Lung (tissue), 12 donors: ENCODE data around the gene UNC5C. TPM values are rescaled to one million over a fixed set of nuclear protein-coding genes. Genes with fewer than 3 reads are reported as not detected.

Experiments
- ATAC-seq: fragments of 200-7000 bp; cut with Tn5 transposase; one replicate; pipeline ENCODE4 v1.9.1; 2020; ENCODE audit warnings: moderate number of reproducible peaks; ENCODE audit not compliant: insufficient read depth, low FRiP score
- DNase-seq, 3 donors: peaks; one replicate each; pipeline ENCODE4 v3.0.0-alpha.2; 2013 to 2017
- H3K27ac ChIP-seq, 2 donors: one replicate each; pipeline ENCODE4 v1.5.1; 2013; ENCODE audit warnings: mild to moderate bottlenecking in 2 of 2, moderate library complexity in 2 of 2, control low read depth in 1 of 2, inconsistent platforms in 1 of 2, low read depth in 1 of 2, low read length in 1 of 2
- H3K27me3 ChIP-seq, 3 donors: one replicate each; pipeline ENCODE4 v1.5.1; 2013; ENCODE audit warnings: low read length in 2 of 3; ENCODE audit not compliant: control insufficient read depth in 3 of 3, insufficient read depth in 3 of 3
- H3K36me3 ChIP-seq, 4 donors: one replicate each; pipeline ENCODE4 v1.5.1; 2013; ENCODE audit warnings: low read length in 4 of 4, mild to moderate bottlenecking in 1 of 4, moderate library complexity in 1 of 4; ENCODE audit not compliant: control insufficient read depth in 4 of 4, insufficient read depth in 4 of 4
- H3K4me1 ChIP-seq, 5 donors: one replicate each; pipeline ENCODE4 v1.5.1; 2013; ENCODE audit warnings: low read length in 5 of 5, mild to moderate bottlenecking in 2 of 5, moderate library complexity in 1 of 5; ENCODE audit not compliant: control insufficient read depth in 5 of 5, insufficient read depth in 5 of 5
- H3K4me3 ChIP-seq: one replicate; pipeline ENCODE4 v1.5.1; 2013; ENCODE audit warnings: mild to moderate bottlenecking, control low read depth, moderate library complexity
- H3K9ac ChIP-seq, 2 donors: one replicate each; pipeline ENCODE4 v1.5.1; 2013; ENCODE audit warnings: low read length in 2 of 2, control low read depth in 1 of 2; ENCODE audit not compliant: insufficient read depth in 1 of 2
- H3K9me3 ChIP-seq, 4 donors: one replicate each; pipeline ENCODE4 v1.5.1; 2013; ENCODE audit warnings: low read length in 3 of 4, mild to moderate bottlenecking in 1 of 4, moderate library complexity in 1 of 4; ENCODE audit not compliant: control insufficient read depth in 4 of 4, insufficient read depth in 3 of 4
- CTCF ChIP-seq: IDR thresholded peaks from 2 replicates; pipeline ENCODE4 v1.5.1; 2012; ENCODE audit warnings: mild to moderate bottlenecking; ENCODE audit errors: control extremely low read depth, extremely low read depth
- WGBS, 2 donors: extraction: QIAGEN DNeasy Blood & Tissue Kit; methylation state at CpG; one replicate each; pipeline ENCODE4 v1.1.7; 2013; 5-methylcytosine and 5-hydroxymethylcytosine counted together
- polyA plus RNA-seq, 2 donors: library from polyadenylated mRNA; stranded (reverse); fragments of 200-250 nt; gene quantifications; one replicate each; pipeline ENCODE4 v1.2.1, GENCODE V29; 2013
- total RNA-seq, 2 donors: library from RNA; depleted of rRNA in 1 of 2; stranded (reverse); fragments of >200 nt in 1 of 2; gene quantifications; one replicate each; pipeline ENCODE4 v1.2.1, GENCODE V29; 2014 to 2021
- donor health status: control.
- donor health status: control.
- donor health status: Bipolar disorder and iron deficiency.
- donor health status: healthy.
- donor health status: DM: yes; HTN: yes; CAD: no.

The UNC5C gene
- total and polyA plus RNA-seq, 4 donors, result 0.55 to 27.9 (median 3.8) TPM

GRCh38 chr4:95158045-95158444 lies 390.7 kb downstream of the UNC5C start:
- ATAC-seq, result no peak
- 87 to 92% methylated on average over 2 of the region's 2 CpGs for WGBS, 2 donors

GRCh38 chr4:95157596-95157995 lies 391.2 kb downstream of the UNC5C start:
- ATAC-seq, result no peak
- H3K27me3 ChIP-seq, result no peaks in the 10 kb centered on the region
- H3K36me3 ChIP-seq, result no peaks in the 10 kb centered on the region
- no peak overlapping the region for H3K9ac ChIP-seq
- no peak for TF ChIP-seq CTCF
- DNase-seq, result peak in 2 of 3 donors; percentile 67 to 72
- no peaks in the 10 kb centered on the region for H3K9me3 ChIP-seq
- H3K27ac ChIP-seq, result no peak overlapping the region
- H3K4me3 ChIP-seq, result no peak overlapping the region
- peaks cover 0 to 8% (median 0%) of the 10 kb centered on the region in 5 donors for H3K4me1 ChIP-seq

More at GRCh38 chr4:95158045-95158444, 390.7 kb downstream of the UNC5C start:
- no peak for TF ChIP-seq CTCF
- Histone ChIP-seq H3K27me3 (no peaks in the 10 kb centered on the region), H3K27ac (no peak overlapping the region), H3K9ac (no peak overlapping the region), H3K4me3 (no peak overlapping the region), H3K9me3 (no peaks in the 10 kb centered on the region), H3K36me3 (no peaks in the 10 kb centered on the region), H3K4me1 (peaks cover 0 to 8% (median 0%) of the 10 kb centered on the region in 5 donors)
- DNase-seq, result no peak

- TF ChIP-seq CTCF, result no peak
- Histone ChIP-seq H3K4me3 (no peak overlapping the region), H3K9ac (no peak overlapping the region), H3K9me3 (no peaks in the 10 kb centered on the region), H3K4me1 (peaks cover 0 to 8% (median 0%) of the 10 kb centered on the region in 5 donors), H3K27me3 (no peaks in the 10 kb centered on the region), H3K27ac (no peak overlapping the region), H3K36me3 (no peaks in the 10 kb centered on the region)
- 35 to 37% methylated on average over 3 of the region's 3 CpGs for WGBS, 2 donors
- ATAC-seq (no peak), DNase-seq (peak in 1 of 3 donors; percentile 71)
Observed at GRCh38 chr4:95156452-95156765, 392.4 kb downstream of the UNC5C start.

- WGBS, 2 donors, result 58 to 61% methylated on average over 2 of the region's 2 CpGs
- no peak overlapping the region for H3K9ac ChIP-seq
- ATAC-seq, result no peak
- H3K4me3 ChIP-seq, result no peak overlapping the region
- no peaks in the 10 kb centered on the region for H3K9me3 ChIP-seq
- TF ChIP-seq CTCF, result no peak
- H3K27me3 ChIP-seq, result no peaks in the 10 kb centered on the region
- peaks cover 0 to 8% (median 0%) of the 10 kb centered on the region in 5 donors for H3K4me1 ChIP-seq
- peak in 1 of 3 donors; percentile 69 for DNase-seq
- H3K36me3 ChIP-seq, result no peaks in the 10 kb centered on the region
- no peak overlapping the region for H3K27ac ChIP-seq
Observed at GRCh38 chr4:95155759-95156451, 392.9 kb downstream of the UNC5C start.
